Measurements from ENCODE around the gene AGRP.

The AGRP gene

GRCh38 chr16:67461600-67462278 is 21.6 kb downstream of the AGRP start:
- DNase-seq (ENCODE audit: low read depth, low spot score) = no peak
- no peak overlapping the region for H3K4me3 ChIP-seq (ENCODE audit: low read length)
- H3K27me3 ChIP-seq (ENCODE audit: control insufficient read depth, insufficient read depth, low read length) = no peaks in the 10 kb centered on the region
- peaks cover 2% of the 10 kb centered on the region; the same call in 1 of the 2 replicates for H3K4me1 ChIP-seq (ENCODE audit: control insufficient read depth, insufficient read depth, low read length)
- no peaks in the 10 kb centered on the region for H3K9me3 ChIP-seq (ENCODE audit: control insufficient read depth, insufficient read depth, low read length)
- no CpG with 5 or more reads among the region's 8 CpGs for WGBS (ENCODE audit: insufficient coverage, insufficient read length)
- H3K27ac ChIP-seq (ENCODE audit: low read length) = no peak overlapping the region
- H3K36me3 ChIP-seq (ENCODE audit: control insufficient read depth, insufficient read depth, low read length) = no peaks in the 10 kb centered on the region

- no CpG with 5 or more reads among the region's 2 CpGs for WGBS (ENCODE audit: insufficient coverage, insufficient read length)
- Histone ChIP-seq H3K36me3 (ENCODE audit: control insufficient read depth, insufficient read depth, low read length) (no peaks in the 10 kb centered on the region), H3K27me3 (ENCODE audit: control insufficient read depth, insufficient read depth, low read length) (no peaks in the 10 kb centered on the region), H3K4me3 (ENCODE audit: low read length) (no peak overlapping the region), H3K9me3 (ENCODE audit: control insufficient read depth, insufficient read depth, low read length) (no peaks in the 10 kb centered on the region), H3K4me1 (ENCODE audit: control insufficient read depth, insufficient read depth, low read length) (peaks cover 2% of the 10 kb centered on the region; the same call in 1 of the 2 replicates), H3K27ac (ENCODE audit: low read length) (no peak overlapping the region)
- DNase-seq (ENCODE audit: low read depth, low spot score) = no peak
These were observed 22.4 kb downstream of the AGRP start for GRCh38 chr16:67460961-67461360.

GRCh38 chr16:67460168-67460567 is 23.2 kb downstream of the AGRP start:
- Histone ChIP-seq H3K4me1 (ENCODE audit: control insufficient read depth, insufficient read depth, low read length) (no peaks in the 10 kb centered on the region), H3K4me3 (ENCODE audit: low read length) (no peak overlapping the region), H3K27me3 (ENCODE audit: control insufficient read depth, insufficient read depth, low read length) (no peaks in the 10 kb centered on the region), H3K27ac (ENCODE audit: low read length) (no peak overlapping the region), H3K36me3 (ENCODE audit: control insufficient read depth, insufficient read depth, low read length) (no peaks in the 10 kb centered on the region), H3K9me3 (ENCODE audit: control insufficient read depth, insufficient read depth, low read length) (no peaks in the 10 kb centered on the region)
- WGBS (ENCODE audit: insufficient coverage, insufficient read length) = no CpG with 5 or more reads among the region's 5 CpGs
- no peak for DNase-seq (ENCODE audit: low read depth, low spot score)

GRCh38 chr16:67459861-67460150 is 23.5 kb downstream of the AGRP start:
- Histone ChIP-seq H3K9me3 (ENCODE audit: control insufficient read depth, insufficient read depth, low read length) (no peaks in the 10 kb centered on the region), H3K27ac (ENCODE audit: low read length) (no peak overlapping the region), H3K36me3 (ENCODE audit: control insufficient read depth, insufficient read depth, low read length) (no peaks in the 10 kb centered on the region), H3K4me1 (ENCODE audit: control insufficient read depth, insufficient read depth, low read length) (no peaks in the 10 kb centered on the region), H3K4me3 (ENCODE audit: low read length) (no peak overlapping the region; the same call in 1 of the 2 replicates), H3K27me3 (ENCODE audit: control insufficient read depth, insufficient read depth, low read length) (no peaks in the 10 kb centered on the region)
- no CpG with 5 or more reads among the region's 3 CpGs for WGBS (ENCODE audit: insufficient coverage, insufficient read length)
- no peak for DNase-seq (ENCODE audit: low read depth, low spot score)

- Histone ChIP-seq H3K27ac (ENCODE audit: low read length) (no peak overlapping the region), H3K4me3 (ENCODE audit: low read length) (no peak overlapping the region; the same call in 1 of the 2 replicates), H3K36me3 (ENCODE audit: control insufficient read depth, insufficient read depth, low read length) (no peaks in the 10 kb centered on the region), H3K4me1 (ENCODE audit: control insufficient read depth, insufficient read depth, low read length) (no peaks in the 10 kb centered on the region), H3K27me3 (ENCODE audit: control insufficient read depth, insufficient read depth, low read length) (no peaks in the 10 kb centered on the region), H3K9me3 (ENCODE audit: control insufficient read depth, insufficient read depth, low read length) (no peaks in the 10 kb centered on the region)
- WGBS (ENCODE audit: insufficient coverage, insufficient read length) = no CpG with 5 or more reads among the region's 7 CpGs
- DNase-seq (ENCODE audit: low read depth, low spot score) = no peak
These were observed 24.1 kb downstream of the AGRP start for GRCh38 chr16:67459066-67459860.

GRCh38 chr16:67458121-67458641 is 25.2 kb downstream of the AGRP start:
- Histone ChIP-seq H3K27me3 (ENCODE audit: control insufficient read depth, insufficient read depth, low read length) (no peaks in the 10 kb centered on the region), H3K4me3 (ENCODE audit: low read length) (no peak overlapping the region), H3K36me3 (ENCODE audit: control insufficient read depth, insufficient read depth, low read length) (no peaks in the 10 kb centered on the region), H3K9me3 (ENCODE audit: control insufficient read depth, insufficient read depth, low read length) (no peaks in the 10 kb centered on the region), H3K4me1 (ENCODE audit: control insufficient read depth, insufficient read depth, low read length) (no peaks in the 10 kb centered on the region), H3K27ac (ENCODE audit: low read length) (no peak overlapping the region)
- DNase-seq (ENCODE audit: low read depth, low spot score) = no peak
- no CpG with 5 or more reads among the region's 6 CpGs for WGBS (ENCODE audit: insufficient coverage, insufficient read length)

GRCh38 chr16:67457611-67458010 is 25.7 kb downstream of the AGRP start:
- DNase-seq (ENCODE audit: low read depth, low spot score) = no peak
- H3K4me3 ChIP-seq (ENCODE audit: low read length) = no peak overlapping the region
- H3K9me3 ChIP-seq (ENCODE audit: control insufficient read depth, insufficient read depth, low read length) = no peaks in the 10 kb centered on the region
- no peaks in the 10 kb centered on the region for H3K27me3 ChIP-seq (ENCODE audit: control insufficient read depth, insufficient read depth, low read length)
- no peaks in the 10 kb centered on the region for H3K4me1 ChIP-seq (ENCODE audit: control insufficient read depth, insufficient read depth, low read length)
- no CpG with 5 or more reads among the region's 7 CpGs for WGBS (ENCODE audit: insufficient coverage, insufficient read length)
- no peak overlapping the region for H3K27ac ChIP-seq (ENCODE audit: low read length)
- no peaks in the 10 kb centered on the region for H3K36me3 ChIP-seq (ENCODE audit: control insufficient read depth, insufficient read depth, low read length)

- H3K27me3 ChIP-seq (ENCODE audit: control insufficient read depth, insufficient read depth, low read length) = no peaks in the 10 kb centered on the region
- H3K36me3 ChIP-seq (ENCODE audit: control insufficient read depth, insufficient read depth, low read length) = no peaks in the 10 kb centered on the region
- H3K4me3 ChIP-seq (ENCODE audit: low read length) = no peak overlapping the region
- H3K27ac ChIP-seq (ENCODE audit: low read length) = no peak overlapping the region
- DNase-seq (ENCODE audit: low read depth, low spot score) = no peak
- no CpG with 5 or more reads among the region's 6 CpGs for WGBS (ENCODE audit: insufficient coverage, insufficient read length)
- H3K9me3 ChIP-seq (ENCODE audit: control insufficient read depth, insufficient read depth, low read length) = no peaks in the 10 kb centered on the region
- H3K4me1 ChIP-seq (ENCODE audit: control insufficient read depth, insufficient read depth, low read length) = no peaks in the 10 kb centered on the region
These were observed 26.8 kb downstream of the AGRP start for GRCh38 chr16:67456391-67457081.

GRCh38 chr16:67454852-67455251 is 28.5 kb downstream of the AGRP start:
- DNase-seq (ENCODE audit: low read depth, low spot score) = no peak
- Histone ChIP-seq H3K27me3 (ENCODE audit: control insufficient read depth, insufficient read depth, low read length) (no peaks in the 10 kb centered on the region), H3K27ac (ENCODE audit: low read length) (no peak overlapping the region), H3K9me3 (ENCODE audit: control insufficient read depth, insufficient read depth, low read length) (no peaks in the 10 kb centered on the region), H3K36me3 (ENCODE audit: control insufficient read depth, insufficient read depth, low read length) (0 out of 2 replicates have a peak, but pooled peaks cover 2% of the 10 kb centered on the region), H3K4me1 (ENCODE audit: control insufficient read depth, insufficient read depth, low read length) (no peaks in the 10 kb centered on the region), H3K4me3 (ENCODE audit: low read length) (no peak overlapping the region)
- no CpG with 5 or more reads among the region's 6 CpGs for WGBS (ENCODE audit: insufficient coverage, insufficient read length)

- no peaks in the 10 kb centered on the region for H3K27me3 ChIP-seq (ENCODE audit: control insufficient read depth, insufficient read depth, low read length)
- DNase-seq (ENCODE audit: low read depth, low spot score) = no peak
- H3K9me3 ChIP-seq (ENCODE audit: control insufficient read depth, insufficient read depth, low read length) = no peaks in the 10 kb centered on the region
- no peak overlapping the region for H3K4me3 ChIP-seq (ENCODE audit: low read length)
- H3K4me1 ChIP-seq (ENCODE audit: control insufficient read depth, insufficient read depth, low read length) = no peaks in the 10 kb centered on the region
- H3K36me3 ChIP-seq (ENCODE audit: control insufficient read depth, insufficient read depth, low read length) = 0 out of 2 replicates have a peak, but pooled peaks cover 2% of the 10 kb centered on the region
- WGBS (ENCODE audit: insufficient coverage, insufficient read length) = no CpG with 5 or more reads among the region's 5 CpGs
- no peak overlapping the region for H3K27ac ChIP-seq (ENCODE audit: low read length)
These were observed 29.2 kb downstream of the AGRP start for GRCh38 chr16:67454104-67454503.

All from iPS DF 6.9 (cell line).